Nucleus accumbens (tissue), 56 donors: Measurements from ENCODE around the gene LARP4B.

Experiments used
- DNase-seq, 56 donors: peaks; one replicate each; lab custom pipeline; 2025; lab: John Stamatoyannopoulos, UW

LARP4B gene

DNA sequence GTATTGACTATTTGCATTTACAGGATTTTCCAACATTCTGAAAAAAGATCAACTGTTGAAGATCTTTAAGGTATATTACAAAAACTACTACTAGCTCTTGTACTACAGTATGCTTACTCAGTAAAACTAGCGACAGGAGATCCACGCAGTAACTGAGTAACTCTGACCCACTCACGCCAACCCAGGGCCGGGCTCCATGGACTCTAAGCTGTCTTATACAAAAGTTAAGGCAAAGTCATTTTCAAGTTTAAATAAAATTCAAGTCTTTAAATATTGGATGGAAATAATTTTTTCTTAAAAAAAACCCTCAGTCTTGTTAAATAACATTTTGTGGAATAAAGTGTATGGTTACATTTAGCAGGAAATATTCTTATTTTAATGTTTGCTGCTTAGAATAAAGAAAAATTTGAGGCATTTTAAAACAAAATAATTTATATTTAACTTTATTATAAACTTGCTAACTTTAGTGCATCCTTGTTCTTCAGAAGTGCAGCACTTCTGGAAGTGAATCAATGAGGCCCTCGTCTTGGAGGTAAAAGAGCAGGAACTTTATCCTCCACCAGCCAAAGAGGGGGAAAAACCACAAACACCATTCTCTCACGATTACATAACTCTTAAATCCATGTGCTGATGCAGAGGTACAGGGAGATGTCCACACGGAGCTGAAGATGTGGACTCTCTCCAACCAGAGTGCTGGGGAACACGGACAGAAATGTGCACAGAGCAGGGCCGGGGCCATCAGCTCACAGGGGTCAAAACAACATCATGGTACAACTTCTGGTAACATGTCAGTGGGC lies 119.9 kb downstream of the LARP4B start:
- no peak for DNase-seq

DNA sequence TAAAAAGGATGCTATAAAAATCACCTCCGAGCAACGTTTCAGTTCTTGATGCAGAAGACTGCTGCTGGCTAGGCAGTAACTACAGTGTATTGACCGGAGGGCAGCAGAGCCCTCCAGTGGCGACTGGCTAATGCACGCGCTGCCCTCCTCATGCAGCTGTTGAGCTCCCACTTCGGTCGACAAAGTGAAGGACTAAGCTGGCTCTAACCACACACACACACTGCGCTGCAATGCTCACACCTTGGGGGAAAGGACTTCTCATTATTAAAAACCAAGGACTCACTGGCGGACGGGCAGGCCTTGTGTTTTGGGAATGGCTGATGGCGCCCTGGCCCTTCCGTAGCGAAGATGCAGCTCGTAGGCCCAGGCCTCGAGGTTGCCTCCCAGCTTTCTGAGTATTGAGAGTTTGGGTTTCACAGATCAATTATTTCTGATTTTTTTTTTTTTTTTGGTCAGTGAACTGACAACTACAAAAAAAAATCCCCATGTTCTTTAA lies 121.1 kb downstream of the LARP4B start:
- peak in 5 of 56 donors; percentile 9 to 29 (median 18) for DNase-seq

- DNase-seq: no peak
These were observed 121.7 kb downstream of the LARP4B start for GRCh38 chr10:809671-810350.

- DNase-seq: no peak
These were observed 123.5 kb downstream of the LARP4B start for GRCh38 chr10:807958-808353.

GRCh38 chr10:807163-807957 lies 124.1 kb downstream of the LARP4B start:
- DNase-seq: no peak

DNA sequence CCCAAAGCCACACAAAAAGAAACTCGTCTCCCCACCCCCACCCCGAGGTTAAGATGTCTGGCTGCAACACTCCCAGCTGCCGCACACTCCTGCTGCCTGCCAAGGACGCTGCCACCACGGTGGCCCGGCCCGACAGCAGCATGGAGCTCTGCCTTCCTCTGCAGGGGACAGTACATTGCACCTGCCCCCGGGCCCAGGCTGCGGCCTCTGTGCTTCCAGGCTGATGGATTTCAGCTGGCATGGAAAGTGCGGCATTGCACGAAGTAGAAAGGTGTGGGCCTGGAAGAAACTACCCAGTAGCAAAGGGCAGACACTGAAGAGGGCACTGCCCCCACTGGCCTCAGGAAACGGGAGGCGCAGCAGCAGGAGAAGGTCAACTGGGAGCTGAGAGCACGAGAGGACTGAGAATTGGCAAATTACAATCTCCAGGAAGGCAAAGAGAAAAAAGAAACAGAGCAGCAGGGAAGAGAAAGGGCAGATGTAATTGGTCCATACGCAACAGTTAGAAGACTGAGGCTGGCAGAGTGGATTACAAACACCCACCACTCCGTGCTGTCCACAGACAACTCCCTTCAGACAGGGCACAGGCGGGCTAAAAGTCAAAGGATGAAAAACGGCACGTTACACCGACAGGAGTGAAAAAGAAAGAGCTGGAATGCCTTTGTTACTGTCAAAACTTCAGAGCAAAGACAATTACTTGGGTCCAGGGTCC lies 124.9 kb downstream of the LARP4B start:
- peak in 2 of 56 donors; percentile 16 to 17 for DNase-seq

- no peak for DNase-seq
These were observed 125.7 kb downstream of the LARP4B start for GRCh38 chr10:805620-806305.

DNA sequence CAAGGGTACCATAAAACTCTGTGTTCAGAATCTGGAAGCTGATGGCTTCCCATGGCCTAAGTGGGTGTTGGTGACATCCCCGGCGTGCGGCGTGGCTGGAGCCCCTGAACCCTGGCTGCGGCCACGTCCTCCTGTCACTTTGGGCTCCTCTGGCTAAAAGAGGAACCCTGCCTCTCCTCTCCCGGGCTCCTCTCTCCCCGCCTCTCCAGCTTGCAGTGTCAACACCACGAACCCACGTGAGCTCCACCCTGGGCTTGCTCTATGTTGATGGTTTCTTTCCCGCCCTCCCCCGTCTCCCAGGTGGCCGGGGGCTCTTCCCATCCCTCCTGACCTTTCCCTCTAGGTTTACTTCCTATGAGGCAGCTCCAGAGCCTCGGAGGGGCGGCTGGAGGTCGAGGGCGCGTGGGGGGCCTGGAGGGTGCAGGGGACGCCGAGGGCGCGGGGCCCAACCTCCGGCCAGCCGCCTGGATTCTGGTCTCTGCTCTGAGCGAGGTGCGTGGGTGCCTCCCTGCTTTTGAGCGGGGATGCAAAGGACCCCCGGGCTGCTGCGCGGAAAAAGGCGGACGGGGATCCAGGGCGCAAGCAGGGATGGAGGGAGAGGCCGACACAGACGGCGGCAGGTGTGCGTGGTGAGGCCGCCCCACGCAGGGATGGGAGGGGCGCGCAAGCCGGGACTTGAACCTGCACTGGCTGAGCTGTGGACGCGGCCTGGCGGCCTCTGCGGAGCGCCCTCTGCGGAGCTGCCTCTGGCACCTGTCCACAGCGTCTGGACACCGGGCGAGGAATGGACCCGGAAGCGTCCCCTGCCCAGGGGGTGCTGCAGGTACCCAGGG lies 126.5 kb downstream of the LARP4B start:
- DNase-seq: no peak

- DNase-seq: no peak
These were observed 127.2 kb downstream of the LARP4B start for GRCh38 chr10:804191-804781.

DNA sequence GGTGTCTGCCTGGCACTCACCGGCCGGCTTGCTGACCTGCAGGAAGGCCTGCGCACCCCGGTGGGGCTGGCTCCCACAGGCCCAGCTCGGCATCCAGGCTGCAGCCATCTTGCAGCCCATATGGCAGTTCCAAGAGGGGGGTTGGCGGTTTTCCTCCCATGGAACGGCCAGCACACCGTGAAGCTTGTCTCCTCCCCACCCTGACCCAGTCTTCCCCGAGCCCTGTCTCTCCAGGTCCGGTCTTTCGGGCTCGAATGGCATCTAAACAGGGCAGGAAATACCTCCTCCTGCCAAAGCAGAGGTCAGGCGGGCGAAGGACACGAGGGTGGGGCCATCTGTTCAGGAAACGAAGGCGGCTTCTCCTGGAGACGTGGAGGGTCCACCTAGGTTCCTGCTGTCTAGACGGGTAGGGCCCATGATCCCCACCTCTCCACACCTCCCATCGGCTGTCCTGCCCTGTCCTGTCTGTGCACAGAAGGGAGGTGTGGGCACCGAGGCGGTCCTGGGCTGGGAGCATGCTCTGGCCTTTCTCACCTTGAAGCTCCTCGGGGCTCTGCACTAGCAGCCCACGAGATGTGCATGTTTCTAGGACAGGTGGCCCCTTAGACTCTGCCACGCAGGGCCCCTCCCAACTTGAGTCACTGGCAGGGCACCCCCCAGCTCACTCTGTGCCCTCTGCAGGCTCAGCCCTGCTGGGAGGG lies 128.3 kb downstream of the LARP4B start:
- no peak for DNase-seq

DNA sequence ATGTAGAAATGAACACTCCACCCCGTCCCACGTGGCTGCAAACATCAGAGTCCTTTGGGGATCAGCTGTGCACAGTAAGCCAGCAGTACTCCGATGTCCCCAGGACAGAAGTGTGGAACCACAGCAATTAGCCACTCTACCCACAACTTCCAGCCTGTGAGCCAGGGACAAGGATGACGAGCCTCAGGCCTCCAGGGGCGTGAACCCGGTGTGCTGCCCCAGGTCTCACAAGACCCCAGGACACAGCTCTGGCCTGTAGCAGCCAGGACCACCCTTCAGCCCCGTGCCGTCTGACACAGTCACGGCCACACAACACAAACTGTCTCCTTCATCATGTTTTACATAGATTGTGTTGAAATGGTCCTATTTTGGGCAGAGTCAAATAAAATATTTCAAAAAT lies 129.0 kb downstream of the LARP4B start:
- DNase-seq: no peak

- no peak for DNase-seq
These were observed 134.3 kb downstream of the LARP4B start for GRCh38 chr10:797179-797578.

DNA sequence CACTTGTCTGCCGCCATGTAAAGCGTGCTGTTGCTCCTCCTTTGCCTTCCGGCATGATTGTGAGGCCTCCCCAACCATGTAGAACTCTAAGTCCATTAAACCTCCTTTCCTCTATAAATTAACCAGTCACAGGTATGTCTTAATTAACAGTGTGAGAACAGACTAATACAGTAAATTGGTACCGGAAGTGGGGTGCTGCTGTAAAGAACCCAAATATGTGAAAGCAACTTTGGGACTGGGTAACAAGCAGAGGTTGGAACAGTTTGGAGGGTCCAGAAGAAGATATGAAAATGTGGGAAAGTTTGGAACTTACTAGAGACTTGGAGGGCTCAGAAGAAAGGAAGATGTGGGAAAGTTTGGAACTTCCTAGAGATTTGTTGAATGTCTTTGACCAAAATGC lies 135.3 kb downstream of the LARP4B start:
- DNase-seq: no peak

DNA sequence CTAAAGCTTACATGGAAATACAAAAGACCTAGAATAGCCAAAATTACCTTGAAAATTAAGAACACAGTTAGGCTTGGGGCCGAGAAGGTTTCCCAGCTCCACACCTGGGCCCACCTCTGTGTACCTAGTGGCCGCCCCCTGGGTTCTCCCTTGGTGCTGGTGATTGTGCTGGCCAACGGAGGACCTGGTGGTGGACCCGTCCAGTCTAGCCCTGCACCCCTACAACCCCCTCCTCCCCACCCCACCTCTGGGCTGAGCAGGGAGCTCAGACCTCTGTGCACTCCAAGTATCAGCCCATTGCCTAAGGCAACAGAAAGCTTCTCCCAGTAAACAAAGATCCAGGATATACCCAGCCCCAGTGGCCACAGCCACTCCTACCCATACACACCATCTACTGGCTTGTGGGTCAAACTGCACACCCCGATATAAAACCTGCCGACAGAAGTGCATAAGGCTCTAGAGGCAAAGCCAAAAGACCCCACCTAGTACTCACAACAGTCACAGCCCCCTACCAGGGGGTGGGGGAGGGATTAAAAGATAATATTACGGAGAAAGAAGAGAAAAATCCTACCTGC lies 137.0 kb downstream of the LARP4B start:
- DNase-seq: no peak

DNA sequence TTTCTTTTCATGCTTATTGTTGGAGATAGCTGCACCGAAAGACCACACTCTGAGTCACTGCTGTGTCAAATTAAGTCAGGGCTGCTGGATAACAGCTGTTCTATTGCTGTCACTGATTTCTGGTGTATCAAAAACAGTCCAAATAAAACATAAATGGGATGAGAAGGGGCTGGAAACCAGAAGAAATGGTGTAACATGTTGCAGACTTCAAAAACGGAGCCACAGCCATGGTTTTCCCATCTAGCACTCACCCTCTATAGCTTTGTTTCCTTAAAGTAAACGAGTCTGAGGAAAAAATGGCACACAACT lies 138.8 kb downstream of the LARP4B start:
- DNase-seq: no peak

DNA sequence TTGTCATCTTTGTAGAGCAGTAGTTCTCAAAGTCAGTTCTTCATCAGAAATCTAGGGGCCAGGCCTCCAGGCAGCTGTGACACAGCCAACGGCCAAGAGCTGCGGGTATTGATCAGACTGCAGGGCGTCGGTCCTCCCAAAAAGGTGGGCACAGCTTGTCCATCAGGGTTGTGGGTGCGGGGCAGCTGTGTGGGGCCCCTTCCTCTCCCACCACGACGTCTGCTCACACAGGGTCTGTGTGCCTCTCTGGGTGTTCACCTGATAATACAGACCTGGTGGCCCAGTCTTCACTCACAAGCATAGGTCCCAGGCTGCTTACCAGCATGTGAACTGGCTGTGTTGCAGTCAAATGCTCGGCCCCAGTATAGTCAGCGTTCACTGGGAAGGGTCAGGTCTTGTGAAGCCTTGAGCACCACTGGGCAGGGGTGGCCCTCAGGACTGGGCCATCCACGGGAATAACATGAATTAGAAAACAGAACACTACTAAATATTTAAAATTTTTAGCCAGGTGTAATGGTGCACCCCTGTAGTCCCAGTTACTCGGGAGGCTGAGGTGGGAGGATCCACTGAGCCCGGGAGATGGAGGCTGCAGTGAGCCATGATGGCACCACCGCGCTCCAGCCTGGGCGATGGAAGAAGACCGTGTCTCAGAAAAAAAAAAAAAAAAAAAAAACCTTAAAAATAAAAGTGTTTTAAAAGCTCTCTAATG lies 139.3 kb downstream of the LARP4B start:
- DNase-seq: no peak

GRCh38 chr10:791639-792038 lies 139.9 kb downstream of the LARP4B start:
- no peak for DNase-seq
